Measurements from ENCODE around the gene CAMLG.

The CAMLG gene

DNA sequence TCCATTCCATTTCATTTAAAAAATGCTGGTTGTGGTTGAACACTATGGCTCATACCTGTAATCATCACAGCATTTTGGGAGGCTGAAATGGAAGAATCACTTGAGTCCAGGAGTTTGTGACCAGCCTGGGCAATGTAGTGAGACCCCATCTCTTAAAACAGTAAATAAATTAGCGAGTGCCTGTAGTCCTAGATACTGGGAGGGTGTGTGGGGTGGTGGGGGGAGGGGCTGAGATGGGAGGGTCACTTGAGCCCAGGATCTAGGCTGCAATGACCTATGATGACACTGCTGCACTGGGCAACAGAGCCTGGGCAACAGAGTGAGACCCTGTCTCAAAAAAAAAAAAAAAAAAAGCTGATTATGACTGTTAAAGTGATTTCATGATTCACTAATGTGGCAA lies 49.3 kb downstream of the CAMLG start:
- H3K9ac ChIP-seq (ENCODE audit: low read length): no peak overlapping the region
- H3K27me3 ChIP-seq (ENCODE audit: control insufficient read depth, insufficient read depth, low read length): no peaks in the 10 kb centered on the region
- no peak overlapping the region for H3K4me3 ChIP-seq (ENCODE audit: low read length)
- no peak overlapping the region for H3K27ac ChIP-seq (ENCODE audit: low read depth, low read length)
- no peaks in the 10 kb centered on the region for H3K4me1 ChIP-seq (ENCODE audit: control insufficient read depth, insufficient read depth, low read length)
- peaks cover 13% of the 10 kb centered on the region for H3K36me3 ChIP-seq (ENCODE audit: control insufficient read depth, insufficient read depth, low read length)

DNA sequence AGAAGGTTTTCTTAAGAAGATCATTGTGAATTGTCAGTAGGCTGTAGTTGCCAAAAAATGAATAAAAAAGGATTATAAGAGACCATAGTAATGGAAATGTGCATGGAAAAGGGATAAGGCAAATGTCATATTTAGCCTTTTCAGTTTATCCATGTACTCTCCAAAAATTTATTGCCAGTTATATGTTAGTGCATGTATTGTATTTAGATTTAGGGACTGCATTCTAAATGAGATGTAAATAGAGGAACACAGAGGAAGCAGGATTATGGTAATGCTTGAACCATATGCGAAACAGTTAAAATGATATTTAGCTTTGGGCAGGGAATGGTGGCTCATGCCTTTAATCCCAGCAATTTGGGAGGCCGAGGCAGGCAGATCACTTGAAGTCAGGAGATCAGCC lies 53.2 kb downstream of the CAMLG start:
- H3K4me1 ChIP-seq (ENCODE audit: control insufficient read depth, insufficient read depth, low read length): no peaks in the 10 kb centered on the region
- no peak overlapping the region for H3K27ac ChIP-seq (ENCODE audit: low read depth, low read length)
- peaks cover 24% of the 10 kb centered on the region for H3K36me3 ChIP-seq (ENCODE audit: control insufficient read depth, insufficient read depth, low read length)
- H3K4me3 ChIP-seq (ENCODE audit: low read length): no peak overlapping the region
- no peak overlapping the region for H3K9ac ChIP-seq (ENCODE audit: low read length)
- H3K27me3 ChIP-seq (ENCODE audit: control insufficient read depth, insufficient read depth, low read length): no peaks in the 10 kb centered on the region

DNA sequence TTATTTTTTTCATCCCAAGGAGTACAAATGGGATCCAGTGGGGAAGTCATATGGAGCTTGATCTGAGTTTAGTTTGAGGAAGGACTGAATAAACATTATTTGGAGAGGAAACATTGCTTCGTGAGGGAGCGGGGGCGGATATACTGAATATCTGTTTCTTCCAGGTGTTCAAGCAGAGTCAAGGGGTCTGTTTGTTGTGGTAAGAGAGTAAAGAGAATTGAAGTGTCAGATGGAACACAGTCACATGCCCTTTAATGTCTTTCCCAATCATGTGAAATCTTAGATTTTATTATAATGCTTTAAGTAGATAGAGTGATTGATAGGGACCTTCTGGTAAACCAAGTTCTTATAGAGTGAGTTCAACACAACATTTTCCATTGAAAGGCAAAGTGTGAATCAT lies 53.9 kb downstream of the CAMLG start:
- Histone ChIP-seq H3K27ac (ENCODE audit: low read depth, low read length) (no peak overlapping the region), H3K9ac (ENCODE audit: low read length) (no peak overlapping the region), H3K36me3 (ENCODE audit: control insufficient read depth, insufficient read depth, low read length) (peaks cover 26% of the 10 kb centered on the region), H3K4me3 (ENCODE audit: low read length) (no peak overlapping the region), H3K4me1 (ENCODE audit: control insufficient read depth, insufficient read depth, low read length) (no peaks in the 10 kb centered on the region), H3K27me3 (ENCODE audit: control insufficient read depth, insufficient read depth, low read length) (no peaks in the 10 kb centered on the region)

GRCh38 chr5:134793111-134793510 lies 54.8 kb downstream of the CAMLG start:
- no peak overlapping the region for H3K4me3 ChIP-seq (ENCODE audit: low read length)
- no peaks in the 10 kb centered on the region for H3K27me3 ChIP-seq (ENCODE audit: control insufficient read depth, insufficient read depth, low read length)
- H3K4me1 ChIP-seq (ENCODE audit: control insufficient read depth, insufficient read depth, low read length): no peaks in the 10 kb centered on the region
- H3K36me3 ChIP-seq (ENCODE audit: control insufficient read depth, insufficient read depth, low read length): peaks cover 26% of the 10 kb centered on the region
- H3K9ac ChIP-seq (ENCODE audit: low read length): no peak overlapping the region
- no peak overlapping the region for H3K27ac ChIP-seq (ENCODE audit: low read depth, low read length)

DNA sequence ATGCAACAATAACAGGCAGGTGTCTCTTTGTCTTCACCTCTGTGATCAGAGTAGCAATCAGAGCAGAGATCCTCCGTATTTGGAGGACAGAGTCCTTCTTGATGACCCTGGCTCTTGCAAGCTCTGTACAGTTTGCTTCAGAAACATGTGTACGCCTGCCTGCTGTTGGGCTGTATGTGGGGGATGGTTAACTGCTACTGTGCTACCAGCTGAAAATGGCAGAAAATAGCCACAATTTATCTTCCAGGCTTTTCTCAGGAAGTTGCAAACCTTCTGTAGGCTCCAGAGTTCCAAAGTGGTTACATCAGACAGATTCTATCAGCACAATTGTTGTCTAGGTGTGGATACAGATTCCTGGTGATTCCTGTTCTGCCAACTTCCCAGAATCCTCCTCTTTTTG lies 55.7 kb downstream of the CAMLG start:
- Histone ChIP-seq H3K4me1 (ENCODE audit: control insufficient read depth, insufficient read depth, low read length) (no peaks in the 10 kb centered on the region), H3K27ac (ENCODE audit: low read depth, low read length) (no peak overlapping the region), H3K4me3 (ENCODE audit: low read length) (no peak overlapping the region), H3K36me3 (ENCODE audit: control insufficient read depth, insufficient read depth, low read length) (peaks cover 26% of the 10 kb centered on the region), H3K9ac (ENCODE audit: low read length) (no peak overlapping the region), H3K27me3 (ENCODE audit: control insufficient read depth, insufficient read depth, low read length) (no peaks in the 10 kb centered on the region)

DNA sequence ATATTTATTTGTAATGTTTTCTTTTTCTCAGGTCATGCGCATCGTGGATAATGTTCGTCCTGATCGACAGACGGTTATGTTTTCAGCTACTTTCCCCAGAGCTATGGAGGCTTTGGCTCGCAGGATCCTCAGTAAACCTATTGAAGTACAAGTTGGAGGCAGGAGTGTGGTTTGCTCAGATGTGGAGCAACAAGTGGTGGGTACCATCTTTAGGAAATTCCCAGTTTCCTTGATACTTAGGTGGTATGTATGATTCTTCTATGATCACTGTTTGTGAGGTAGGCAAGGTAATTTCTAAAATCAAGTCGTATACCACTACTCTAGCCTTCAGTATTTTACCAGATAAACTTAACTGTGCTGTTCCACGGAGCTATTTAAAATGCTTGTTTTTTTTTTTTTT lies 56.5 kb downstream of the CAMLG start:
- Histone ChIP-seq H3K4me3 (ENCODE audit: low read length) (no peak overlapping the region), H3K36me3 (ENCODE audit: control insufficient read depth, insufficient read depth, low read length) (peaks cover 26% of the 10 kb centered on the region)

DNA sequence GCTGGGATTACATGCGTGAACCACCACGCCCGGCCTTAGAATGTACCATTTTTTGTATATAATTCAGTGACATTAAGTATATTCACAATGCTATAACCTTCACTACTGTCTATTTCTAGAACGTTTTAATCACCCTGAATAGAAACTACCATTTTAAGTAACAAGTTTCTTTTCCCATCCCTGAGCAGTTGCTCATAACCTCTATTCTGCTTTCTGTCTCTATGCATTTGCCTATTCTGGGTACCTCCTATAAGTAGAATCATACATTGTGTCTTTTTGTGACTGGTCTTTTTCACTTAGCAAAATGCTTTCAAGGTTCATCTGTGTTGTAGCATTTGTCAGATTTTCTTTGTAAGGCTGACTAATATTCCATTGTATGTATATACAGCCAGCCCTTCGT lies 60.1 kb downstream of the CAMLG start:
- Histone ChIP-seq H3K4me1 (ENCODE audit: control insufficient read depth, insufficient read depth, low read length) (no peaks in the 10 kb centered on the region), H3K27me3 (ENCODE audit: control insufficient read depth, insufficient read depth, low read length) (no peaks in the 10 kb centered on the region), H3K27ac (ENCODE audit: low read depth, low read length) (no peak overlapping the region), H3K9ac (ENCODE audit: low read length) (no peak overlapping the region), H3K36me3 (ENCODE audit: control insufficient read depth, insufficient read depth, low read length) (peaks cover 15% of the 10 kb centered on the region), H3K4me3 (ENCODE audit: low read length) (no peak overlapping the region)

More for the DNA sequence above, 56.5 kb downstream of the CAMLG start:
- Histone ChIP-seq H3K27me3 (ENCODE audit: control insufficient read depth, insufficient read depth, low read length) (no peaks in the 10 kb centered on the region), H3K9ac (ENCODE audit: low read length) (no peak overlapping the region), H3K27ac (ENCODE audit: low read depth, low read length) (no peak overlapping the region), H3K4me1 (ENCODE audit: control insufficient read depth, insufficient read depth, low read length) (no peaks in the 10 kb centered on the region)
